Stimulated activated CD4-positive, alpha-beta T cell treated with anti-CD3 and anti-CD28 coated beads, Interleukin-12 subunit alpha, Interleukin-12 subunit beta, amount 100 ng/mL, for 24 hours (primary cell): ENCODE results near the gene WTAP.
"Not testable (repeated sequence)": the region's sequence is repeated elsewhere in the genome, so short reads cannot be mapped to it uniquely, and the experiment has no call there.

Experiments used
- DNase-seq, 2 experiments: peaks; one replicate each; pipeline ENCODE4 v3.0.0-alpha.2; 2020; ENCODE audit warnings: low read depth in 2 of 2

WTAP gene

GRCh38 chr6:159761873-159762680 lies 34.8 kb downstream of the WTAP start, which contains the start of gene ACAT2:
Gene ACAT2 (plus strand): TSS chr6:159762045. CDS start chr6:159762088, 43 bp downstream.
- DNase-seq = peak; percentile 82 to 86

GRCh38 chr6:159762681-159763293 lies 35.5 kb downstream of the WTAP start:
- no peak for DNase-seq

- DNase-seq = no peak
These were observed 39.6 kb downstream of the WTAP start for GRCh38 chr6:159766906-159767305.

- DNase-seq = no peak
These were observed 42.2 kb downstream of the WTAP start for GRCh38 chr6:159769470-159769869.

- no peak for DNase-seq
These were observed 44.9 kb downstream of the WTAP start for GRCh38 chr6:159772196-159772595.

- DNase-seq = no peak
These were observed 50.1 kb downstream of the WTAP start for GRCh38 chr6:159777240-159777904.

- DNase-seq = no peak
These were observed 50.8 kb downstream of the WTAP start for GRCh38 chr6:159778131-159778530.

GRCh38 chr6:159778542-159779103 lies 51.3 kb downstream of the WTAP start:
- DNase-seq = no peak

- no peak for DNase-seq
These were observed 61.0 kb downstream of the WTAP start for GRCh38 chr6:159788276-159788675.

GRCh38 chr6:159788753-159789376 lies 61.6 kb downstream of the WTAP start:
- no peak for DNase-seq

GRCh38 chr6:159789377-159790148 lies 62.3 kb downstream of the WTAP start, which contains the start of gene TCP1:
Gene TCP1 (minus strand): TSS chr6:159789602. CDS start chr6:159789468, 134 bp downstream.
- DNase-seq = peak; percentile 99

GRCh38 chr6:159790149-159790955 lies 63.0 kb downstream of the WTAP start, which contains the start of gene MRPL18:
Gene MRPL18 (plus strand): TSS chr6:159790467. CDS start chr6:159790588, 121 bp downstream.
- DNase-seq = peak; percentile 76 to 85

- no peak for DNase-seq
These were observed 63.8 kb downstream of the WTAP start for GRCh38 chr6:159790956-159791598.

GRCh38 chr6:159794976-159795375 lies 67.7 kb downstream of the WTAP start:
- DNase-seq = not testable (repeated sequence)

GRCh38 chr6:159797554-159797953 lies 70.2 kb downstream of the WTAP start:
- DNase-seq = no peak

GRCh38 chr6:159800141-159800865 lies 73.0 kb downstream of the WTAP start, which contains the start of gene PNLDC1:
Gene PNLDC1 (plus strand): TSS chr6:159800276. CDS start chr6:159800308, 32 bp downstream.
- no peak for DNase-seq

GRCh38 chr6:159801935-159802334 lies 74.6 kb downstream of the WTAP start:
- no peak for DNase-seq

- DNase-seq = no peak
These were observed 77.2 kb downstream of the WTAP start for GRCh38 chr6:159804504-159804903.
